HCT116 (cell line): ENCODE results near the gene CD9. TPM values are rescaled to one million over a fixed set of nuclear protein-coding genes. Genes with fewer than 3 reads are reported as not detected.

Source experiments
- ATAC-seq: fragments of 200-7000 bp; cut with Tn5 transposase; 2 replicates; pipeline ENCODE4 v1.9.1; 2020; ENCODE audit warnings: mild to moderate bottlenecking, moderate library complexity
- BruUV-seq: library from RNA; stranded (reverse); fragments of 400-500 nt; replicated peaks from 2 replicates; lab custom pipeline; 2021; lab: Mats Ljungman, UMichigan
- CTCF ChIA-PET: fragments of 300-600 bp; sonication (Branson Sonifier 250); formaldehyde crosslinking; loops from one replicate; lab custom pipeline; 2021; ENCODE audit warnings: antibody characterized with exemption; lab: Charles Lee
- POLR2A ChIA-PET: fragments of 300-600, 350-600 bp; sonication (Branson Sonifier 250); formaldehyde crosslinking; loops from one replicate; lab custom pipeline; 2021; ENCODE audit warnings: antibody characterized with exemption; lab: Charles Lee
- RAD21 ChIA-PET, 2 experiments: fragments of 300-600 bp; sonication (Branson Sonifier 250); formaldehyde crosslinking; loops; one replicate each; lab custom pipeline; 2023; ENCODE audit warnings: low total read pairs in 2 of 2; ENCODE audit not compliant: uncharacterized antibody in 2 of 2, unreplicated experiment in 2 of 2, low non-redundant PET in 1 of 2; lab: Charles Lee
- DNase-seq: peaks from one replicate; pipeline ENCODE4 v3.0.0-alpha.2; 2010; ENCODE audit warnings: low read depth, low spot score
- H2AFZ ChIP-seq: fragments of 200-600 bp; shearing (Covaris generic), sonication (generic); 2 replicates; pipeline ENCODE4 v1.6.1; 2017; ENCODE audit warnings: low read depth, mixed run types, mixed read lengths, antibody characterized with exemption, low read length; ENCODE audit not compliant: poor library complexity, severe bottlenecking
- H3K27ac ChIP-seq: 2 replicates; pipeline ENCODE4 v1.5.1; 2012; ENCODE audit warnings: low read depth, low read length
- H3K27me3 ChIP-seq: fragments of 200-600 bp; sonication (generic); 2 replicates; pipeline ENCODE4 v1.6.1; 2016; ENCODE audit warnings: mixed run types, low read length, mixed read lengths; ENCODE audit not compliant: insufficient read depth
- H3K36me3 ChIP-seq, 2 experiments: fragments of 200-500 bp in 1 of 2; fragments of 200-600 bp in 1 of 2; sonication (Bioruptor generic) in 1 of 2; sonication (generic) in 1 of 2; 2 replicates each; pipeline versions ENCODE4 v1.5.1 to v1.6.1; 2014 to 2016; ENCODE audit warnings: low read length in 2 of 2, inconsistent platforms in 1 of 2, mixed read lengths in 1 of 2, mixed run types in 1 of 2; ENCODE audit not compliant: insufficient read depth in 2 of 2, control insufficient read depth in 1 of 2
- H3K4me1 ChIP-seq, 2 experiments: fragments of 200-600 bp in 1 of 2; sonication (generic) in 1 of 2; 2 replicates each; pipeline versions ENCODE4 v1.5.1 to v1.6.1; 2012 to 2017; ENCODE audit warnings: low read length in 2 of 2, inconsistent platforms in 1 of 2, mild to moderate bottlenecking in 1 of 2, mixed read lengths in 1 of 2, mixed run types in 1 of 2, moderate library complexity in 1 of 2; ENCODE audit not compliant: insufficient read depth in 2 of 2, control insufficient read depth in 1 of 2
- H3K4me2 ChIP-seq: fragments of 200-600 bp; sonication (generic); 2 replicates; pipeline ENCODE4 v1.6.1; 2017; ENCODE audit warnings: mixed run types, low read length, mixed read lengths
- H3K4me3 ChIP-seq, 2 experiments: fragments of 200-600 bp in 1 of 2; sonication (generic) in 1 of 2; replicated peaks in 1 of 2; 2 replicates each; pipeline ENCODE4 v1.5.1; 2011 to 2016; ENCODE audit warnings: low read length in 2 of 2, control low read depth in 1 of 2, low read depth in 1 of 2, mild to moderate bottlenecking in 1 of 2, mixed read lengths in 1 of 2, mixed run types in 1 of 2
- H3K79me2 ChIP-seq: fragments of 200-600 bp; sonication (generic); 2 replicates; pipeline ENCODE4 v1.6.1; 2017; ENCODE audit warnings: mild to moderate bottlenecking, mixed run types, low read length, moderate library complexity, mixed read lengths; ENCODE audit not compliant: insufficient read depth
- H3K9ac ChIP-seq: fragments of 200-600 bp; sonication (generic); 2 replicates; pipeline ENCODE4 v1.6.1; 2016; ENCODE audit warnings: low read length, mixed read lengths
- H3K9me2 ChIP-seq: fragments of 200-600 bp; sonication (generic), shearing (Covaris generic); 2 replicates; pipeline ENCODE4 v1.6.1; 2017; ENCODE audit warnings: mixed run types, mild to moderate bottlenecking, moderate library complexity; ENCODE audit not compliant: insufficient read depth
- H3K9me3 ChIP-seq, 2 experiments: fragments of 200-500 bp in 1 of 2; fragments of 200-600 bp in 1 of 2; sonication (Bioruptor generic) in 1 of 2; sonication (generic) in 1 of 2; 2 replicates each; pipeline ENCODE4 v1.6.1; 2014 to 2017; ENCODE audit warnings: low read length in 2 of 2, mixed read lengths in 2 of 2, inconsistent platforms in 1 of 2, low read depth in 1 of 2, mild to moderate bottlenecking in 1 of 2, mixed run types in 1 of 2, moderate library complexity in 1 of 2; ENCODE audit not compliant: control insufficient read depth in 1 of 2, insufficient read depth in 1 of 2
- H4K20me1 ChIP-seq: fragments of 200-600 bp; sonication (generic), shearing (Covaris generic); 2 replicates; pipeline ENCODE4 v1.6.1; 2017; ENCODE audit warnings: mixed run types, mild to moderate bottlenecking, moderate library complexity; ENCODE audit not compliant: insufficient read depth
- ATF3 ChIP-seq: IDR thresholded peaks from 2 replicates; pipeline ENCODE4 v1.6.1; 2012
- CBX3 ChIP-seq: IDR thresholded peaks from 2 replicates; pipeline ENCODE4 v1.6.1; 2012; ENCODE audit warnings: low read depth
- CTCF ChIP-seq, 3 experiments: fragments of 200-600 bp in 1 of 3; sonication (generic) in 1 of 3; IDR thresholded peaks in 2 of 3; conservative IDR thresholded peaks in 1 of 3; 2 replicates each; pipeline ENCODE4 v1.5.1; 2012 to 2017; ENCODE audit warnings: low read depth in 2 of 3, low read length in 2 of 3, antibody characterized with exemption in 1 of 3, borderline replicate concordance in 1 of 3, control low read depth in 1 of 3, mild to moderate bottlenecking in 1 of 3, mixed read lengths in 1 of 3, mixed run types in 1 of 3, moderate library complexity in 1 of 3; ENCODE audit not compliant: insufficient read depth in 1 of 3
- EGR1 ChIP-seq: IDR thresholded peaks from 2 replicates; pipeline ENCODE4 v1.6.1; 2012; ENCODE audit warnings: low read depth
- ELF1 ChIP-seq: IDR thresholded peaks from 2 replicates; pipeline ENCODE4 v1.6.1; 2012; ENCODE audit warnings: low read depth, borderline replicate concordance
- EZH2 ChIP-seq: fragments of 200-600 bp; sonication (generic); IDR thresholded peaks from 2 replicates; pipeline ENCODE4 v1.6.1; 2017; ENCODE audit warnings: antibody characterized with exemption, mixed run types
- EZH2phosphoT487 ChIP-seq: fragments of 200-600 bp; IDR thresholded peaks from 2 replicates; pipeline ENCODE4 v1.6.1; 2018; ENCODE audit warnings: antibody characterized with exemption, borderline replicate concordance
- MAX ChIP-seq: IDR thresholded peaks from 2 replicates; pipeline ENCODE4 v1.6.1; 2012
- POLR2A ChIP-seq: IDR thresholded peaks from 2 replicates; pipeline ENCODE4 v1.7.0; 2011; ENCODE audit warnings: borderline replicate concordance; ENCODE audit not compliant: insufficient read depth, insufficient read length; ENCODE audit errors: extremely low read depth
- RAD21 ChIP-seq: IDR thresholded peaks from 2 replicates; pipeline ENCODE4 v1.6.1; 2012; ENCODE audit warnings: low read depth, mild to moderate bottlenecking
- SIN3A ChIP-seq: IDR thresholded peaks from 2 replicates; pipeline ENCODE4 v1.6.1; 2012; ENCODE audit warnings: low read depth
- SP1 ChIP-seq: IDR thresholded peaks from 2 replicates; pipeline ENCODE4 v1.6.1; 2012; ENCODE audit warnings: low read depth
- SRF ChIP-seq: IDR thresholded peaks from 2 replicates; pipeline ENCODE4 v1.6.1; 2012; ENCODE audit warnings: low read depth
- TCF7L2 ChIP-seq: IDR thresholded peaks from 2 replicates; pipeline ENCODE4 v1.7.0; 2011; ENCODE audit warnings: borderline replicate concordance, inconsistent platforms; ENCODE audit not compliant: insufficient read depth, insufficient read length; ENCODE audit errors: extremely low read depth
- YY1 ChIP-seq: IDR thresholded peaks from 2 replicates; pipeline ENCODE4 v1.6.1; 2011; ENCODE audit warnings: low read length, low read depth, moderate library complexity, mild to moderate bottlenecking; ENCODE audit not compliant: insufficient replicate concordance; ENCODE audit errors: extremely low read depth
- ZFX ChIP-seq: fragments of 450-650 bp; IDR thresholded peaks from 2 replicates; pipeline ENCODE4 v1.6.1; 2017
- intact Hi-C: fragments of 100-400 bp; cut with micrococcal nuclease; formaldehyde crosslinking; loops from 2 replicates; pipeline ENCODE4 v1.10.0; 2022
- total RNA-seq: library from RNA; stranded (reverse); gene quantifications from one replicate; pipeline ENCODE4 v1.2.1, GENCODE V29; 2021; ENCODE audit not compliant: unreplicated experiment

Gene CD9
- total RNA-seq, 1 experiment from 2014 or later = 182 TPM

GRCh38 chr12:6284273-6284672 is 84.1 kb downstream of the CD9 start:
- Histone ChIP-seq H3K27ac (no peak overlapping the region; the same call in 1 of the 2 replicates), H3K4me1 (peaks cover 36 to 74% of the 10 kb centered on the region in 2 experiments), H2AFZ (peak overlapping the region; percentile 37), H3K9me2 (no peaks in the 10 kb centered on the region), H3K9me3 (no peaks in the 10 kb centered on the region), H3K36me3 (no peaks in the 10 kb centered on the region), H3K4me2 (no peak overlapping the region), H3K79me2 (no peaks in the 10 kb centered on the region), H3K9ac (no peak overlapping the region), H4K20me1 (no peaks in the 10 kb centered on the region), H3K27me3 (no peaks in the 10 kb centered on the region), H3K4me3 (no peak overlapping the region)
- no peak for DNase-seq
- TF ChIP-seq EZH2phosphoT487 (no peak), YY1 (no peak), CTCF (IDR thresholded peaks at IDR 0.05 in 2 of 3, conservative IDR thresholded peaks at IDR 0.05 in 1 of 3; ENCODE audit: borderline replicate concordance in 1 of 3, insufficient read depth in 1 of 3, low read depth in 2 of 3, low read length in 2 of 3) (no peak), ZFX (no peak), EGR1 (no peak), POLR2A (no peak), EZH2 (no peak), TCF7L2 (no peak), ELF1 (no peak), SIN3A (no peak), CBX3 (no peak), RAD21 (no peak), SRF (no peak), ATF3 (no peak), SP1 (no peak), MAX (no peak)
- no TSS peak for BruUV-seq
- ChIA-PET POLR2A (interaction anchor here (0.8 to 1.0 kb wide), 2 partner anchors 94 to 192 kb away, joined by 3 read pairs; no protein-coding TSS in a partner anchor), CTCF (interaction anchor here (0.5 to 6.1 kb wide), 24 partner anchors 10 to 295 kb away, joined by 3 to 62 read pairs (median 4); partner anchors contain the start of gene CD9), RAD21 (interaction anchor here (0.6 to 2.7 kb wide), 9 partner anchors 73 to 296 kb away, joined by 3 to 22 read pairs (median 6); partner anchors contain the start of gene LTBR (in 1 of the 2))
- ATAC-seq = no peak
- intact Hi-C loops = no loop called here
